ENCODE measurements around the gene CCDC9B.

- TF ChIP-seq, protein P1, sequence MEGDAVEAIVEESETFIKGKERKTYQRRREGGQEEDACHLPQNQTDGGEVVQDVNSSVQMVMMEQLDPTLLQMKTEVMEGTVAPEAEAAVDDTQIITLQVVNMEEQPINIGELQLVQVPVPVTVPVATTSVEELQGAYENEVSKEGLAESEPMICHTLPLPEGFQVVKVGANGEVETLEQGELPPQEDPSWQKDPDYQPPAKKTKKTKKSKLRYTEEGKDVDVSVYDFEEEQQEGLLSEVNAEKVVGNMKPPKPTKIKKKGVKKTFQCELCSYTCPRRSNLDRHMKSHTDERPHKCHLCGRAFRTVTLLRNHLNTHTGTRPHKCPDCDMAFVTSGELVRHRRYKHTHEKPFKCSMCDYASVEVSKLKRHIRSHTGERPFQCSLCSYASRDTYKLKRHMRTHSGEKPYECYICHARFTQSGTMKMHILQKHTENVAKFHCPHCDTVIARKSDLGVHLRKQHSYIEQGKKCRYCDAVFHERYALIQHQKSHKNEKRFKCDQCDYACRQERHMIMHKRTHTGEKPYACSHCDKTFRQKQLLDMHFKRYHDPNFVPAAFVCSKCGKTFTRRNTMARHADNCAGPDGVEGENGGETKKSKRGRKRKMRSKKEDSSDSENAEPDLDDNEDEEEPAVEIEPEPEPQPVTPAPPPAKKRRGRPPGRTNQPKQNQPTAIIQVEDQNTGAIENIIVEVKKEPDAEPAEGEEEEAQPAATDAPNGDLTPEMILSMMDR (IDR thresholded peaks at IDR 0.05), result no peak
- no peak for TF ChIP-seq NFE2L2 (conservative IDR thresholded peaks at IDR 0.05; ENCODE audit: low read length)
- TF ChIP-seq CEBPB (IDR thresholded peaks at IDR 0.05), result no peak
- TF ChIP-seq, protein P2, sequence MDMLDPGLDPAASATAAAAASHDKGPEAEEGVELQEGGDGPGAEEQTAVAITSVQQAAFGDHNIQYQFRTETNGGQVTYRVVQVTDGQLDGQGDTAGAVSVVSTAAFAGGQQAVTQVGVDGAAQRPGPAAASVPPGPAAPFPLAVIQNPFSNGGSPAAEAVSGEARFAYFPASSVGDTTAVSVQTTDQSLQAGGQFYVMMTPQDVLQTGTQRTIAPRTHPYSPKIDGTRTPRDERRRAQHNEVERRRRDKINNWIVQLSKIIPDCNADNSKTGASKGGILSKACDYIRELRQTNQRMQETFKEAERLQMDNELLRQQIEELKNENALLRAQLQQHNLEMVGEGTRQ (IDR thresholded peaks at IDR 0.05), result no peak
- no peak for TF ChIP-seq POLR2A (IDR thresholded peaks at IDR 0.05; ENCODE audit: low read length)
- no peak for TF ChIP-seq SMC3 (IDR thresholded peaks at IDR 0.05)
- TF ChIP-seq REST (IDR thresholded peaks at IDR 0.05), result no peak
Observed at GRCh38 chr15:40310993-40311392, 29.7 kb downstream of the CCDC9B start.
